ENCODE results near the gene TMEM30B. TPM values are rescaled to one million over a fixed set of nuclear protein-coding genes. Genes with fewer than 3 reads are reported as not detected.

Gene TMEM30B
- total RNA-seq, 1 donor from 2014 or later, result 21.5 TPM

DNA sequence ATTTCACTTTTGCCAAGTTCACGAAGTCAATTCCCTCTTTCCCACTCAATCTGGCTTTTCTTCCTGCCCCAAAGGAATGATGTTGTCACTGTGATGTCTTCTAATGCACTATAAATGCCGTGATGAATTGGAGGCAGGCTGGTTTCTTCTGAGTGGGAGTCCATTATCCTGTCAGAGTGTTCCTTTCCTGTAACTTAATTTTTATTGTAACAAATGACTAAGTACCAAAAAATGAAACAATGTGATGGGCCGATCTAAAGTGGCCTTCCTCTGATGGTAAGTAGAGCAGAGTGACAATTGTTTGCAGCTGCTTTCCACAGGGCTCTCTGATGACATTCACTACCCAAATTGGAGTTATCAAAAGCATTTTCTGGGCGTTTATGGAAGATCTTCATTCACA is 22.2 kb downstream of the TMEM30B start:
- no peak overlapping the region for H3K27ac ChIP-seq
- TF ChIP-seq, protein P1, sequence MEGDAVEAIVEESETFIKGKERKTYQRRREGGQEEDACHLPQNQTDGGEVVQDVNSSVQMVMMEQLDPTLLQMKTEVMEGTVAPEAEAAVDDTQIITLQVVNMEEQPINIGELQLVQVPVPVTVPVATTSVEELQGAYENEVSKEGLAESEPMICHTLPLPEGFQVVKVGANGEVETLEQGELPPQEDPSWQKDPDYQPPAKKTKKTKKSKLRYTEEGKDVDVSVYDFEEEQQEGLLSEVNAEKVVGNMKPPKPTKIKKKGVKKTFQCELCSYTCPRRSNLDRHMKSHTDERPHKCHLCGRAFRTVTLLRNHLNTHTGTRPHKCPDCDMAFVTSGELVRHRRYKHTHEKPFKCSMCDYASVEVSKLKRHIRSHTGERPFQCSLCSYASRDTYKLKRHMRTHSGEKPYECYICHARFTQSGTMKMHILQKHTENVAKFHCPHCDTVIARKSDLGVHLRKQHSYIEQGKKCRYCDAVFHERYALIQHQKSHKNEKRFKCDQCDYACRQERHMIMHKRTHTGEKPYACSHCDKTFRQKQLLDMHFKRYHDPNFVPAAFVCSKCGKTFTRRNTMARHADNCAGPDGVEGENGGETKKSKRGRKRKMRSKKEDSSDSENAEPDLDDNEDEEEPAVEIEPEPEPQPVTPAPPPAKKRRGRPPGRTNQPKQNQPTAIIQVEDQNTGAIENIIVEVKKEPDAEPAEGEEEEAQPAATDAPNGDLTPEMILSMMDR (IDR thresholded peaks at IDR 0.05), result no peak
- no peaks in the 10 kb centered on the region for H3K9me3 ChIP-seq
- H3K4me1 ChIP-seq, result no peaks in the 10 kb centered on the region
- no peak for DNase-seq (ENCODE audit: low spot score in 2 of 2)
- H3K4me3 ChIP-seq, result no peak overlapping the region
- H3K27me3 ChIP-seq, result no peaks in the 10 kb centered on the region
- H3K36me3 ChIP-seq, result no peaks in the 10 kb centered on the region
- intact Hi-C loops (cut with DNase I), result loop anchor here (10.0 kb wide), 1 partner anchor 234 kb away; no protein-coding TSS in a partner anchor

DNA sequence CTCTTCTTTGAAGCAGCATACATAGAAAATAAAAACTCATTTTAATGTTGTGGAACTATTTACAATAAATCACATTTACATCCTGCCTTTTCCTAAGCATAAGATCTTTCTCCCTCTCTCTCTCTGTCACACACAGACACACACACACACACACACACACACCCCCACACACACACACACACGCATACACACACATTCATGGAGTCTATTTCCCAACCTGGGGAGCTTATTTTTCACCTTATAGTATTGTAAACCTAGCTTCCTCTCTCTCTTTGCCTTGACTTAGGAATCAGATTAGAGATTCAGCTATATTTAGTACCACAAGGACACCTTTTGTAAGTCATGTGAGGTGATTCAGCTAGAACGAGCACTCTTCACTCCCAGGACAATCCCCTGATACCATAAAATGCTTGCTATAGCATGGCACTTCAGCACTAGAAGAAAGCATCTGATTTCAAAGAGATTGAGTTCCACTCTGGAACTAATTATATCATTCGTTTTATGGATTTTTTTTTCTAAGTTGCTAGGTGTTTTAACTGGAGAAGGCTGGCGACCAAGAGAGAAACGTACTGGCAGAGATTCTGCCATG is 23.6 kb downstream of the TMEM30B start:
- intact Hi-C loops (cut with DNase I), result loop anchor here (10.0 kb wide), 1 partner anchor 233 kb away; no protein-coding TSS in a partner anchor
- H3K4me3 ChIP-seq, result no peak overlapping the region
- TF ChIP-seq, protein P1 (IDR thresholded peaks at IDR 0.05), result no peak

DNA sequence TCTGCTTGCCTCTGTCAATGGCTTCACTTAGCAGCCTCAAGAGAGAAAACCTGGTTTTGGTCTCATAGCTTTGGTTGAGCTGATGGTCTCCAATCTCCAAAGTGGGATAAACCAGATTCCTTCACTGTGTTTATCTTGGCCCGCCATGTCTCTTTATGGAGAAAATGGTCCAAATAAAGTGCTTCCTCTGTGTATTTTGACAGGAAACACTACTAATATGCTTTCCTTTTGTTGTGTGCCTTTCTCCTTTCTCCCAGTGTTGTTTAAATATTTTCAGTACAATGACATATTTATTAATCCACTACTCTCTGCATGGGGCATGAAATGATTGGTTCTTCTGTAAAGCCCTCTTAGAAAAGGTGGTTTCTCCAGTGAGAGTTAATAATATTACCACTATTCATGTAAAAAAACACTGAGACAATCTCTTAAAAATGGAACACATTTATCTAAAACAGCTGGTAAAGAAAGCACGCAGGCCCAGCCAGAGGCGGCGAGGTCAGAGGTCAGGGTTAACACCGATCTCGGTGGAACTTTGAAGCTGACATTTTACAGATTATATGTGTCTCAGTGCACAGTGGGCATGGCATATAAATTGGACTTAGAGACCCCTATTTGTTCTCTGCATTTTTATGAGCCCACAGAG is 24.2 kb downstream of the TMEM30B start:
- intact Hi-C loops (cut with DNase I), result loop anchor here (10.0 kb wide), 1 partner anchor 232 kb away; no protein-coding TSS in a partner anchor
- TF ChIP-seq, protein P1 (IDR thresholded peaks at IDR 0.05), result no peak
- Histone ChIP-seq H3K36me3 (no peaks in the 10 kb centered on the region), H3K27me3 (no peaks in the 10 kb centered on the region), H3K9me3 (no peaks in the 10 kb centered on the region), H3K4me3 (no peak overlapping the region), H3K27ac (no peak overlapping the region), H3K4me1 (no peaks in the 10 kb centered on the region)
- DNase-seq (ENCODE audit: low spot score in 2 of 2), result no peak

More for the DNA sequence above, 23.6 kb downstream of the TMEM30B start:
- DNase-seq (ENCODE audit: low spot score in 2 of 2), result no peak
- no peak overlapping the region for H3K27ac ChIP-seq
- no peaks in the 10 kb centered on the region for H3K27me3 ChIP-seq
- H3K4me1 ChIP-seq, result no peaks in the 10 kb centered on the region
- no peaks in the 10 kb centered on the region for H3K9me3 ChIP-seq
- H3K36me3 ChIP-seq, result no peaks in the 10 kb centered on the region

DNA sequence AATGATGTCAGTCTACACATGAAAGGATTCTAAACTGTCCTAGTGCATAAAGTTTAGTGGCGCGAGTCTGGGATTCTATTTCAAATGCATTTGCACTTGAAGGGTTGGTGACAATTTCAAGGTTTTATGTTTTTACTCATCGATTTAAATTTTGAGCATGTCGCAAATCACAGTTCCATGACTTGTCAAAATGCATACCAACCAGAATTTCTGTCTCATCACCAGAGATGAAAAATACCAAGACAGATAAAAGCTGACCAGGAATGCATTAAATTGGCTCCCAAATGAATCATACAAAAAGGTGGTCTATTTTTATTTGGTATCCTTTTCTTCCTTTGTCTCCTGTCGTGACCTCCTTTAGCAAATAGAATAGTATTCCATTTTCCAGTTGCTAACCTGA is 25.2 kb downstream of the TMEM30B start:
- H3K27ac ChIP-seq, result no peak overlapping the region
- no peaks in the 10 kb centered on the region for H3K27me3 ChIP-seq
- no peak for DNase-seq (ENCODE audit: low spot score in 2 of 2)
- H3K4me3 ChIP-seq, result no peak overlapping the region
- no peaks in the 10 kb centered on the region for H3K4me1 ChIP-seq
- intact Hi-C loops (cut with DNase I), result loop anchor here (10.0 kb wide), 1 partner anchor 231 kb away; no protein-coding TSS in a partner anchor
- H3K9me3 ChIP-seq, result no peaks in the 10 kb centered on the region
- TF ChIP-seq, protein P1 (IDR thresholded peaks at IDR 0.05), result no peak
- no peaks in the 10 kb centered on the region for H3K36me3 ChIP-seq

DNA sequence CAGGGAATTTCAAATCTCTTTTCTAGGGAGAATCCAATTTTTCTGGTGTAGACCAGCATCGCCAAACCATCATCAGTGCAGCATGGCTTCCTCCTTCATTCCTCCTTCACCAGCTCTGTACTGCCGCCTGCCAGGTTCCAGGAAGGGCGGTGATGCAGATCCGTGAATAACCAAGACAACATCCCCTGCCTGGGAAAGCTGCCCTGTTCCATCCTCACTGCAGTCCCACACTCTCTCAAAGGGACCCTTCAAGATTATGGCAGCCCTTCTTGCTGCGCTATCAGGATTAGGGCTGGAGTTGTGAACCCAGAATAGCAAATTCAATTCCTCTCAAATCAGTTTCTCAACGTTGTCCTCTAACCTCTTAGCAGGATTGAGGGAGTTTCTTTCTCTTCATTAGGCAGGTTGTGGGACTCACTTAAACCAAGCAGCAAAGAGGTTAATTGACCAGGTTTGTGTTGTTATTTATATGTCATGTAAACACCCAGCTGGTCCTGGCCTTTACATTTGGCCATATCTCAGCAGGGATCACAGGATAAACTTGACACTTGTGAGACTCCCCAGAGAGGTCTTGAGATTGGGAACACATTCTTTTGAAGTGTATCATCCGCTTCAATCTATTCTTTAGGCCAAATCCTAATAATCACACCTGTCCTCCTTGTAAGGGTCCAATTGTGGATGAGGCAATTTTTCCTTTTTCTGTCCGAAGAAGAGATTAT is 26.2 kb downstream of the TMEM30B start:
- H3K9me3 ChIP-seq, result no peaks in the 10 kb centered on the region
- H3K27me3 ChIP-seq, result no peaks in the 10 kb centered on the region
- H3K4me3 ChIP-seq, result no peak overlapping the region
- H3K4me1 ChIP-seq, result no peaks in the 10 kb centered on the region
- intact Hi-C loops (cut with DNase I), result loop anchor here (10.0 kb wide), 1 partner anchor 230 kb away; no protein-coding TSS in a partner anchor
- H3K36me3 ChIP-seq, result no peaks in the 10 kb centered on the region
- TF ChIP-seq, protein P1 (IDR thresholded peaks at IDR 0.05), result no peak
- no peak overlapping the region for H3K27ac ChIP-seq
- DNase-seq (ENCODE audit: low spot score in 2 of 2), result no peak

Measured in ascending aorta (tissue), 2 donors.